Body of pancreas (tissue), 4 donors: ENCODE measurements around the gene PWWP2B.

ENCODE experiments used
- POLR2A ChIP-seq, 3 donors: fragments of 450-650 bp; IDR thresholded peaks; one replicate each; pipeline ENCODE4 v1.6.1; 2016; ENCODE audit warnings: antibody characterized with exemption in 3 of 3, mild to moderate bottlenecking in 2 of 3
- TF ChIP-seq, protein P1 (sequence below), 7 experiments: fragments of 450-650 bp in 4 of 7; fragments of 200-600 bp in 3 of 7; sonication (generic) in 3 of 7; IDR thresholded peaks; one replicate each; pipeline ENCODE4 v1.5.1; 2016 to 2019; ENCODE audit warnings: antibody characterized with exemption in 7 of 7

DNA sequence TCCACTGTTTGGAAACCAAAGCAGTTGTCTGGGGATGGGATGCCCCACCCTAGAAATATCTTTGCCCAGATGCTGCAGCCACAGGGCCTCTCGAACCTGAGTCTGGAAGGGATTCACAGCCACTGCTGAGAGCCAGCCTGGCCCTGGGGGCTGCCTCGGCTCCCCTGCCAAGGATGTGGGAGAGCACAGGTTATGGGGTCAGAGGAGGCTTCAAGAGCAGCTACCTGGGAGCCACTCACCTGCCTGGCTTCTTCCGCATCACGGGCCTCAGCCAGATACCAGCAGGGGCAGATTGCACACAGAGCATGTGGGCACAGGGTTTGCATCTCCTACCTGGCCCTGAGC is 5.4 kb upstream of the PWWP2B start:
- TF ChIP-seq, protein P1, sequence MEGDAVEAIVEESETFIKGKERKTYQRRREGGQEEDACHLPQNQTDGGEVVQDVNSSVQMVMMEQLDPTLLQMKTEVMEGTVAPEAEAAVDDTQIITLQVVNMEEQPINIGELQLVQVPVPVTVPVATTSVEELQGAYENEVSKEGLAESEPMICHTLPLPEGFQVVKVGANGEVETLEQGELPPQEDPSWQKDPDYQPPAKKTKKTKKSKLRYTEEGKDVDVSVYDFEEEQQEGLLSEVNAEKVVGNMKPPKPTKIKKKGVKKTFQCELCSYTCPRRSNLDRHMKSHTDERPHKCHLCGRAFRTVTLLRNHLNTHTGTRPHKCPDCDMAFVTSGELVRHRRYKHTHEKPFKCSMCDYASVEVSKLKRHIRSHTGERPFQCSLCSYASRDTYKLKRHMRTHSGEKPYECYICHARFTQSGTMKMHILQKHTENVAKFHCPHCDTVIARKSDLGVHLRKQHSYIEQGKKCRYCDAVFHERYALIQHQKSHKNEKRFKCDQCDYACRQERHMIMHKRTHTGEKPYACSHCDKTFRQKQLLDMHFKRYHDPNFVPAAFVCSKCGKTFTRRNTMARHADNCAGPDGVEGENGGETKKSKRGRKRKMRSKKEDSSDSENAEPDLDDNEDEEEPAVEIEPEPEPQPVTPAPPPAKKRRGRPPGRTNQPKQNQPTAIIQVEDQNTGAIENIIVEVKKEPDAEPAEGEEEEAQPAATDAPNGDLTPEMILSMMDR (IDR thresholded peaks at IDR 0.05): no peak
- TF ChIP-seq POLR2A (IDR thresholded peaks at IDR 0.05): no peak
